GM12878 (cell line): ENCODE results near the gene PAPOLG. TPM values are rescaled to one million over a fixed set of nuclear protein-coding genes. Genes with fewer than 3 reads are reported as not detected.

Experiments
- ATAC-seq: fragments of 200-7000 bp; cut with Tn5 transposase; 3 replicates; pipeline ENCODE4 v1.9.1; 2020; ENCODE audit warnings: mild to moderate bottlenecking, moderate library complexity
- BruUV-seq: library from RNA; stranded (reverse); fragments of 400-500 nt; replicated peaks from 2 replicates; lab custom pipeline; 2021; lab: Mats Ljungman, UMichigan
- CTCF ChIA-PET: fragments of 300-600 bp; sonication (Branson Sonifier 250); formaldehyde crosslinking; extraction: SDS; loops from one replicate; lab custom pipeline; 2021; ENCODE audit warnings: inconsistent platforms; lab: Yijun Ruan, JAX
- POLR2A ChIA-PET: fragments of 350-600 bp; formaldehyde crosslinking; extraction: SDS; loops from one replicate; lab custom pipeline; 2021; ENCODE audit warnings: inconsistent platforms; lab: Charles Lee
- RAD21 ChIA-PET: fragments of 300-600 bp; sonication (Branson Sonifier 250); formaldehyde crosslinking; loops from one replicate; lab custom pipeline; 2023; ENCODE audit warnings: antibody characterized with exemption; ENCODE audit not compliant: unreplicated experiment; lab: Charles Lee
- SMC1A ChIA-PET: fragments of 300-600 bp; sonication (Branson Sonifier 250); formaldehyde crosslinking; loops from one replicate; lab custom pipeline; 2023; ENCODE audit not compliant: unreplicated experiment, uncharacterized antibody; lab: Charles Lee
- DNase-seq: peaks from one replicate; pipeline ENCODE4 v3.0.0-alpha.2; 2011; ENCODE audit warnings: low read depth, low spot score
- FAIRE-seq: peaks from 3 replicates; lab custom pipeline; 2011; peaks lifted over from hg19 to GRCh38; lab: Jason Lieb, UNC
- H2AFZ ChIP-seq: 2 replicates; pipeline ENCODE4 v1.6.0; 2011; ENCODE audit warnings: low read depth, low read length, control low read depth; ENCODE audit not compliant: control insufficient read depth
- H3K27ac ChIP-seq: 2 replicates; pipeline ENCODE4 v1.5.1; 2011; ENCODE audit warnings: control low read depth; ENCODE audit not compliant: control insufficient read depth, insufficient read depth
- H3K27me3 ChIP-seq, 2 experiments: replicated peaks in 1 of 2; 2 replicates each; pipeline versions ENCODE4 v1.6.0 to v1.6.1; 2011; ENCODE audit warnings: low read length in 1 of 2; ENCODE audit not compliant: control insufficient read depth in 2 of 2, insufficient read depth in 2 of 2
- H3K36me3 ChIP-seq, 2 experiments: 2 replicates each; pipeline ENCODE4 v1.5.1; 2011; ENCODE audit warnings: low read length in 1 of 2; ENCODE audit not compliant: control insufficient read depth in 2 of 2, insufficient read depth in 2 of 2
- H3K4me1 ChIP-seq: 2 replicates; pipeline ENCODE4 v1.6.1; 2011; ENCODE audit warnings: mild to moderate bottlenecking, low read length, moderate library complexity, mixed read lengths; ENCODE audit not compliant: control insufficient read depth, insufficient read depth
- H3K4me2 ChIP-seq: 2 replicates; pipeline ENCODE4 v1.6.0; 2011; ENCODE audit warnings: control low read depth; ENCODE audit not compliant: control insufficient read depth, insufficient read depth
- H3K4me3 ChIP-seq: fragments of 200-600 bp; sonication (generic); 2 replicates; pipeline ENCODE4 v1.5.1; 2016
- H3K79me2 ChIP-seq: 2 replicates; pipeline ENCODE4 v1.6.0; 2011; ENCODE audit warnings: low read length; ENCODE audit not compliant: control insufficient read depth, insufficient read depth
- H3K9ac ChIP-seq: 2 replicates; pipeline ENCODE4 v1.8.0; 2011; ENCODE audit warnings: low read length, control low read depth, mixed read lengths; ENCODE audit not compliant: control insufficient read depth, insufficient read depth
- H3K9me3 ChIP-seq: replicated peaks from 3 replicates; pipeline ENCODE4 v1.5.1; 2011; ENCODE audit warnings: mild to moderate bottlenecking, low read length; ENCODE audit not compliant: control insufficient read depth, insufficient read depth
- H4K20me1 ChIP-seq: 2 replicates; pipeline ENCODE4 v1.6.0; 2011; ENCODE audit not compliant: control insufficient read depth, insufficient read depth
- BCLAF1 ChIP-seq: fragments of 450-650 bp; IDR thresholded peaks from 2 replicates; pipeline ENCODE4 v1.6.1; 2017; ENCODE audit warnings: antibody characterized with exemption, mild to moderate bottlenecking, moderate library complexity
- CEBPB ChIP-seq, 2 experiments: fragments of 150-350 bp in 1 of 2; IDR thresholded peaks; 2 replicates each; pipeline ENCODE4 v1.6.1; 2012 to 2014; ENCODE audit warnings: low read depth in 2 of 2, low read length in 2 of 2, borderline replicate concordance in 1 of 2, inconsistent platforms in 1 of 2
- CHD2 ChIP-seq: IDR thresholded peaks from 2 replicates; pipeline ENCODE4 v1.6.1; 2011; ENCODE audit warnings: low read depth, low read length, improper control_type of control experiment, borderline replicate concordance
- EED ChIP-seq: sonication (generic); IDR thresholded peaks from 2 replicates; pipeline ENCODE4 v1.6.1; 2016; ENCODE audit warnings: antibody characterized with exemption, low read depth
- ELK1 ChIP-seq: IDR thresholded peaks from 2 replicates; pipeline ENCODE4 v1.6.1; 2012; ENCODE audit warnings: low read depth, low read length, improper control_type of control experiment
- EP300 ChIP-seq, 2 experiments: fragments of 150-350 bp in 1 of 2; IDR thresholded peaks; 2 replicates each; pipeline ENCODE4 v1.6.1; 2011 to 2012; ENCODE audit warnings: low read depth in 2 of 2, low read length in 2 of 2, borderline replicate concordance in 1 of 2, improper control_type of control experiment in 1 of 2, inconsistent platforms in 1 of 2; ENCODE audit not compliant: control insufficient read depth in 1 of 2
- JUND ChIP-seq: IDR thresholded peaks from 2 replicates; pipeline ENCODE4 v1.6.1; 2012; ENCODE audit warnings: low read depth, mild to moderate bottlenecking, low read length, improper control_type of control experiment, moderate library complexity
- KLF5 ChIP-seq: fragments of 450-650 bp; IDR thresholded peaks from 2 replicates; pipeline ENCODE4 v1.6.1; 2014; ENCODE audit warnings: mild to moderate bottlenecking; ENCODE audit not compliant: partially characterized antibody
- NBN ChIP-seq: fragments of 450-650 bp; IDR thresholded peaks from 2 replicates; pipeline ENCODE4 v1.6.1; 2016
- NFXL1 ChIP-seq: fragments of 450-650 bp; IDR thresholded peaks from 2 replicates; pipeline ENCODE4 v1.6.1; 2017; ENCODE audit warnings: antibody characterized with exemption, mild to moderate bottlenecking, borderline replicate concordance
- PML ChIP-seq: IDR thresholded peaks from 2 replicates; pipeline ENCODE4 v1.6.1; 2012; ENCODE audit warnings: low read length, inconsistent platforms
- RFX5 ChIP-seq: IDR thresholded peaks from 2 replicates; pipeline ENCODE4 v1.6.1; 2011; ENCODE audit warnings: low read depth, low read length, improper control_type of control experiment
- SPI1 ChIP-seq: IDR thresholded peaks from 2 replicates; pipeline ENCODE4 v1.6.1; 2011; ENCODE audit warnings: low read depth, mild to moderate bottlenecking, low read length, moderate library complexity, borderline replicate concordance; ENCODE audit not compliant: insufficient read depth
- SUZ12 ChIP-seq: fragments of 200-600 bp; sonication (generic); IDR thresholded peaks from one replicate; pipeline ENCODE4 v1.6.1; 2018; ENCODE audit warnings: antibody characterized with exemption, mild to moderate bottlenecking; ENCODE audit not compliant: unreplicated experiment
- TBL1XR1 ChIP-seq: IDR thresholded peaks from 2 replicates; pipeline ENCODE4 v1.6.1; 2012; ENCODE audit warnings: low read depth, low read length, improper control_type of control experiment
- ZBED1 ChIP-seq: IDR thresholded peaks from 2 replicates; pipeline ENCODE4 v1.6.1; 2016; ENCODE audit warnings: borderline replicate concordance
- ZBTB40 ChIP-seq: fragments of 450-650 bp; IDR thresholded peaks from 2 replicates; pipeline ENCODE4 v1.6.1; 2016; ENCODE audit warnings: mild to moderate bottlenecking, moderate library complexity, borderline replicate concordance
- ZNF622 ChIP-seq: fragments of 450-650 bp; IDR thresholded peaks from 2 replicates; pipeline ENCODE4 v1.6.1; 2017; ENCODE audit warnings: mild to moderate bottlenecking, inconsistent platforms
- WGBS: methylation state at CpG from one replicate; pipeline ENCODE4 v1.1.6; 2016; ENCODE audit warnings: low lambda C conversion rate; ENCODE audit not compliant: insufficient replicate concordance, insufficient coverage; ENCODE audit errors: missing lambda C conversion rate; 5-methylcytosine and 5-hydroxymethylcytosine counted together
- in situ Hi-C: fragments of 300-500 bp; cut with MboI; formaldehyde crosslinking; loops from 9 replicates; pipeline ENCODE4 v1.14.3; 2018; ENCODE audit warnings: mixed read lengths
- intact Hi-C: fragments of 100-400 bp; cut with micrococcal nuclease; formaldehyde crosslinking; loops from one replicate; pipeline ENCODE4 v1.14.2; 2022; ENCODE audit not compliant: unreplicated experiment
- polyA plus RNA-seq, 11 experiments: library from polyadenylated mRNA; depleted of rRNA in 4 of 11; unstranded in 6 of 11; stranded (reverse) in 5 of 11; fragments of >200 nt; fragmentation: Nextera tagmentation in 4 of 11; fragmentation: Illumina TruSeq in 1 of 11; extraction: Ambion mirVana in 4 of 11; extraction: Trizol in 1 of 11; gene quantifications; 1 replicate in 1 of 11; 2 replicates in 10 of 11; pipeline versions ENCODE4 v1.2.1 to v1.2.3, GENCODE V29; 2011 to 2016; ENCODE audit warnings: inconsistent platforms in 2 of 11, missing spikeins in 2 of 11, low read depth in 1 of 11
- total RNA-seq, 4 experiments: library from RNA; depleted of rRNA in 3 of 4; stranded (reverse); fragments of >200 nt in 3 of 4; fragmentation: Illumina TruSeq in 1 of 4; extraction: Trizol in 1 of 4; gene quantifications; 2 replicates each; pipeline versions ENCODE4 v1.2.1 to v1.2.3, GENCODE V29; 2013 to 2021

The PAPOLG gene
- total and polyA plus RNA-seq, 10 of the 15 experiments (the other 5 are each of a cell fraction or from before 2014, with no cell fraction given) = 4.2 to 15.8 (median 10.7) TPM

DNA sequence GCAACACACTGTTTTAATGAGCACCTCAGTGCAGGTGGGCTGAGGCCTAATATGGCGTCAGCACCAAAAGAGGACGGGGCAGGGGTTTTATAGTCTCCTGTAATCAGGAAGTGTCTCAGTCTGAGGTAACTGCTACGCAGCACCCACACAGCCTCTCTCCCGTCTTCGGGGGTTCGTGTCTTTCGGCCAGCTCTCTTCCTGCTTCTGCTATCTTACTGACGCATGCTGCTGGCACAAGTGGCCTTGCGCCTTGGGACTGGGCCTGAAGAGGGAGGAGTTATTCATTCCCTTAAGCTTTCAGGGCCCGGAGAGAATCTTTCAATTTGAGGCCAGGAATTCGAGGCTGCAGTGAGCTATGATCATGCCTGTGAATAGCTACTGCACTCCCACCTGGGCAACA is 14.5 kb upstream of the PAPOLG start:
- ChIA-PET RAD21 (no interaction called here), POLR2A (no interaction called here), CTCF (interaction anchor here (1.7 kb wide), 1 partner anchor 34 kb away, joined by 6 read pairs; no protein-coding TSS in a partner anchor), SMC1A (no interaction called here)
- Histone ChIP-seq H3K27me3 (peaks cover 1 to 2% of the 10 kb centered on the region in 2 experiments; a peak in 3 of 4 replicates), H3K79me2 (no peaks in the 10 kb centered on the region), H2AFZ (no peak overlapping the region), H3K4me1 (no peaks in the 10 kb centered on the region), H3K9me3 (no peaks in the 10 kb centered on the region; the same call in 2 of the 3 replicates), H3K27ac (no peak overlapping the region), H3K36me3 (no peaks in the 10 kb centered on the region), H3K4me3 (no peak overlapping the region), H3K4me2 (no peak overlapping the region), H4K20me1 (no peaks in the 10 kb centered on the region), H3K9ac (no peak overlapping the region)
- intact Hi-C loops (no loop called here), in situ Hi-C loops (no loop called here)
- no TSS peak for BruUV-seq
- no peak for ATAC-seq
- WGBS = 86% methylated on average over 11 of the region's 11 CpGs
- no peak for DNase-seq
- FAIRE-seq = no peak
- no peak for TF ChIP-seq RFX5
- no peak for TF ChIP-seq CHD2
- TF ChIP-seq NBN = no peak
- no peak for TF ChIP-seq ZNF622
- TF ChIP-seq SUZ12 = no peak
- no peak for TF ChIP-seq PML
- TF ChIP-seq ZBTB40 = no peak
- no peak for TF ChIP-seq ZBED1
- no peak for TF ChIP-seq BCLAF1
- no peak for TF ChIP-seq NFXL1
- TF ChIP-seq EP300 (IDR thresholded peaks at IDR 0.05; ENCODE audit: borderline replicate concordance in 1 of 2, control insufficient read depth in 1 of 2, low read depth in 2 of 2, low read length in 2 of 2) = no peak
- TF ChIP-seq SPI1 = no peak
- TF ChIP-seq ELK1 = no peak
- no peak for TF ChIP-seq EED
- TF ChIP-seq TBL1XR1 = no peak
- TF ChIP-seq KLF5 = no peak
- TF ChIP-seq CEBPB (IDR thresholded peaks at IDR 0.05; ENCODE audit: borderline replicate concordance in 1 of 2, low read depth in 2 of 2, low read length in 2 of 2) = no peak
- TF ChIP-seq JUND = no peak
